GM21786 (cell line): ENCODE measurements around the gene CDHR2.

ENCODE experiments used
- ATAC-seq: cut with Tn5 transposase; IDR thresholded peaks from one replicate; pipeline ENCODE4 v1.9.1; 2021; ENCODE audit not compliant: unreplicated experiment

Gene CDHR2

DNA sequence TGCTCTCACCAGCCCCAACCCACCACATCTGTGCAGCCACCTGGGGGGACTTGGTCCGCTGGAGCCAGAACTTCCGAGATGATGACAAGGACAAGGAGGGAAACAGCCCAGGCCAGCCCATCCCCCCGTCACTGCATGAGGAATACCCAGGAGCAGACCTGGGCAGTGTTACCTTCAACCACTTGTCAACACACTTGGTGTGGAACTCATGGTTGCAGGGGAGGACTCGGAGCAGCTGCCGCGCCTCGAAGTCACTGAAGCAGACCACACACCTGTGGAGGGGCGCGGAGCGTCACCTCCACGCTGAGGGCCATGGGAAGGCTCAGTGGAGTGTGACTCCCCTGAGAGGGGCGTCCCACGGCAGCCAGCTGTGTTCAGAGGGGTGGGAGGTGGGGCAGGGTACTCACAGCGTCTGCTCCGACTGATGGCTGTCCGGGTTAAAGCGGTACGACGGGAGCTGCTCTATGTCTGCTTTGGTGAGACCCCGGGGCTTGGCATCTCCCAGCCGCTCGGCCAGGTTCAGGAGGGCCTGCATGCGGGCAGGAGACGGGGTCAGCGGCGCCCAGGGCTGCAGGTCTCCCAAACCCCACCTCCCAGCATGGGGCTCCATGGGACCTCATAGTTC, 19.9 kb upstream of the CDHR2 start:
- ATAC-seq: no peak

DNA sequence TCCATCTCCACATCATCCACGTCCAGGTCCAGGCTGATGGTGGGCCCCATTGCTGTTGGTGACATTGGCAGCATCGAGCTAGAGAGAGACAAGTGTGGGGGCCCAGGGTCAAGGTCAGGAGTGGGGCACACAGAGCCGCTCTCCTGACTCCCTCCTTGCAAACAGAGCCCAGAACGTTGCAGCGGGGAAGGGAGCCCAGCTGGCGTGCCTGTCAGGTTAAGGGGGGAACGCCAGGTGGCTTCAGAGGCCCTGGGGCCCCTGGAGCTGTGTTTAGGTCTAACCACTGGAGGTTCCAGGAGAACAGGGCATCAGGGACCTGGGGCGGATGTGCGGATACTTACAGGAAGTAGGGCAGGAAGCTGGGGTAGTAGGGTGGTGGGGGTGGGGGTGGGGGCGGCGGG, 19.4 kb upstream of the CDHR2 start:
- ATAC-seq: no peak

DNA sequence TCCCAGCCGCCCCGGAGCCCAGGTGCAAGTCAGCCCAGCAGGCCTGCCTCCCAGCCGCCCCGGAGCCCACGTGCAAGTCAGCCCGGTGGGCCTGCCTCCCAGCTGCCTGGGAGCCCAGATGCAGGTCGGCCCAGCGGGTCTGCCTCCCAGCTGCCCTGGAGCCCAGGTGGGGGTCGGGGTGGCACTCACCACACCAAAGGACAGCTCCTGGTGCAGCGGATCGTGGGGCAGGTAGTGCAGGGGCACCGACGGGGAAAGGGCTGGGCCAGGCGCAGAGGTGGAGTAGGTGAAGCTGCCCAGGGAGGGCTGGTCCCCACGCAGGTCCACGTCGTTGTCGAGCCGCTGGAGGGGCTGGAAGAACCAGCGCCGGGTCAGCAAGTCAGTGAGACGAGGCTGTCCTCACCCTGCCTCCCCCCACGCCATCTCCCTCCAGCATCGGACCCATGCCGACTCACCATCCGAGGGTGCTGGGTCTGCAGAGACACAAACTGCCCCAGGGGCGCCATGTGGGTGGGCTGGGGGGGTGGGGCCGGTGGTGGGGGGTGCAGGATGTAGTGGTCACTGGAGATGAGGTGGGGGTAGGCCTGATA, 18.7 kb upstream of the CDHR2 start:
- ATAC-seq: no peak

DNA sequence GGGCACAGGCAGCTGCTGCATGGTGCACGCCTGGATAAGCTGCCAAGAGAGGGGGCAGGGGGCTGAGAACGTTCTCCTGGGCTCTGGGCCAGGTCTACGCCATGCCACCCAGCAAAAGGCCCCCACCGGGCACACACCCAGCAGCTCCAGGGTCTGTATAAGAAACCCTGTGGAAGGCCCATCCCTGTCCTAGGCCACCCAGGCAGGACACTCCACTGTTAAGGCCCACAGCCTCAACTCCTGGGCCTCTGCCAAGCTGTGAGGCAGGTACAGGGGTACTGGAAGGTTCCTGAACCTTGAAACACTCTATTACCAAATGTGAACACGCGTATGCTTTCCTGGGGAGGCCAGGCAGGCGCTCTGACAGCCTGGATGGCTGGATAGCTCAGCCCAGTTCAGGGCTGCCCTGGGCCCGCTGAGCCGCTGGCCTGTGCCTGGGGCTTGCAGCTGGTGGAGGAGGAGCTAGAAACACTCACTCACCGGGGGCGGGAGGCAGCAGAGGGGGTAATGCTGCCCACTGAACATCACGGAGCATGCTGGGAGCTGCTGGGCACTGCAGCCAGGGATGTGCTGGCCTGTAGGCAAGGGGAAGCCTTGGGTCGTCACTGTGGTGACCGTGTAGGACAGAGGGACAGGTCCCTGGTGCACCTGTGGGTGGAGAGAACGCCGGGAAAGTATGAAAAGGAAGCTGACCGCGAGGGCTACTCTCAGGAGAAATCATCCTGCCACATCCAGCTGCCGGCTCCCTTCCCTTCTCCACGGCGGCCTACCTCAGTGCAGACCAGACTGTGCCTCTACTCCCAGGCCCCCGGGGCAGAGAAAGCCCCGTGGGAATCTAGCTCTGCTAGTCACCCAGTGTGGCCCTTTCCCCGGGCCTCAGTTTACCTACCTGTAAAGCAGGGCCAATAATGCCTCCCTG, 17.9 kb upstream of the CDHR2 start:
- ATAC-seq: no peak

DNA sequence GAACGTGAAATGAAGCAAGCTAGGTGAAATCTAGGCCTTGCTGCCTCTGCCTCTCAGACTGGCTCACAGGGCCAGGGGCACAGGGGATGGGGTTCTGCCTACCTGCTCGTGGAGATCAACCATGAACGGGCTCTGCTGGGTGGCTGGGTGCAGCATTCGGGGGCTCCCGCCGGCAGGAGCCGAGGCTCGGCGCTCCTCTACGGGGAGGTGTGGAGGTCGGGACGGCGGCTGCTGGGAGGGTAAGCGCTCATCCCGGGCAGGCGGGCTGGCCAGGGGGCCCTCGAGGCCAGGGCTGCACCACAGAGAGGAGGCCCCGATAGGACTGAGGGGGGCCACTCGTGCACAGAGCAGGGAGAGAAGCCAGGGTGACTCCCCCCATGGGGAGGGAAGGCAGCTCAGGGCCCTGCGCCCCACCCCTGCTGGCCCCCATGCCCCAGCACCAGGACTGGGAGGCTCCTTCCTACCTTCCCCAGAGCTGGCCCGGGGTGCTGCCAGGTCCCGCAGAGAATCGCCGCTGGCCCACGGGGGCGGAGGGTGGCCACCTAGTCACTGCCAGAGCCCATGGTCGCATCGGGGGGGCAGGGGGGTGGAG, 17.1 kb upstream of the CDHR2 start:
- no peak for ATAC-seq

DNA sequence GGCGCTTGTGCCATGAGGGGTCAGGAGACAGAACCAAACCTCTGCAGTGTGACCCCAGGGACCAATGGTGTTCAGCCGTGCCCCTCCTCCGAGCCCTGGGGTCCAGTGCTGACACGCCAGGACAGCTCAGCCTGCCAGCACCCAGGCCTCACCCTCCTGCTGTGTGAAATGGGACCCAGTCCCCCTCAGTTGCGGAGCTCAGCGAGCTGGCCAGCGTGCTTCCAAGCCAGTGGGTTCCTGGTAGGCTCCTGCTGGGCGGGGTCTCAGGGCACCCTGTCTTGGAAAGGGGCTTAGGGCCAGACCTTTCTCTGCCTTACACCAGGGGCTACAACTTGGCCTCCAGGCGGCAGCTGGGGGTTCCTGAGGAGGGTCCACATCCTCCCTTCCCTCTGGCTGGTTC, 16.3 kb upstream of the CDHR2 start:
- no peak for ATAC-seq

DNA sequence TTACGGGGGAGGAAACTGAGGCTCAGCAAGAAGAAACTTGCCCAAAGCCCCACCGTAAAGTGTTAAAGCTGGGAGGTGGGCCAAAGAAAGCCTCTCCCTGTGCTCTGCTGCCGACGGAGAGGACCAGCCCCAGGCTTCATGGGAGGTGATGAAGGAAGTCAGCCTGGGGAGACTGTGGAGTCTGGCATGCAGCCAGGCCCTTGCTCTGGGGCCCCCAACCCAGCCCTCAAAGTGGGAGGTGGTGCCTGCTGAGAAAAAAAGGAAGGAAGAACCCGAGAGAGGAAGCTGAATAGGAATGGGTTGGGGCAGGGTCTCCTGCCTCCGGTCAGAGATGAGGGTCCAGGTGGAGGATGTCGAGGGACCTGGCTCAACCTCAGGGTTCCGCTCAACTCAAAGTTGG, 15.8 kb upstream of the CDHR2 start:
- ATAC-seq: no peak

DNA sequence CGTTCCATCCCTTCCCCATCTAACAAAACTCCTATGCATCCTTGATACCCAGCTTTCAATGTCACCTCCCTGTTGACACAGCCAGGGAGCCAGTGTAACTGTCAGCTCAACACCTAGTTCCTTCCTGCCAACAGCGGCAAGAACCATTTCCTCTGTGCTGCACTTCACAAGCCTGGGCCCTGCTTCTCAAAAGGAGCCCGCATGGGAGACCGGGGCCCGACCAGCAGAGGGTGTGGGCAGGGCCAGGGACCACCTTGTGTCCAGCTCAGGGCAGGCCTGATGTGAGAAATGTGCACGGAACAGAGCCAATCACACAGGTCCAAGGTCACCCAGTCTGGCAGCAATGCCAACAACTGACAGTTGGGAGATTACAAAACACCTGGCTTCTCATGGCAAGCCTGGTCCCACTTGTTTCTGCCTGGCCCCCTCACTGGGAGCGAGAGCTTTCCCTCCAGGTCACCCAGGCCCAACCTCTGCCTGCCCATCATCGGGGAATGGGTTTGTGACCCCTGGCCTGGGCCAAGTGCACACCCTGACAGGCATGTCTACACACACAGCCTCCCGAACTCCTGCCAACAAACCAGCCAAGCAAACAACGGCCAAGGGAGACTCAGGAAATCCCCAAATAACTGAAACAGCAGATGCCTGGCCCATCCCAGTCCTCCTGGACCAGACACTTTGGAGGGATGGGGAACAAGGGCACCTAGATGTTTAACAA, 15.1 kb upstream of the CDHR2 start:
- no peak for ATAC-seq

DNA sequence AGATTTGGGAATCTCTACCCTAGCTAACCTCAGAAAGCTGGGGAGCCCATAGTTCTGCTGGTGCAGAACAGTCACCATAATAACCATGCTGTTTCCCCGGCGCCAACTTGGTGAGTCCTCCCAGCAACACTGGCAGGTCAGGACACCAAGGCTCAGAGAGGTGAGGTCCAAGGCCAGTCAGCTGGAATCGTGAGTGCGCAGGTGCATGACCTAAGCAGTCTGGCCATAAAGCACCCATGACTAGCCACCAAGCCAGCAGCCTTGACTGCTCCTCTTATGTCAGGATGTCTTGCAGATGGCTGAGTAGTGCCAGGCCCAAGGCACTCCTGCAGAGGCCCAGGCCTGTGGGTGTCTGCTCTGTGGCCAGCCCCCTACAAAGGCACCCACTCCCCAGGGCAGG, 14.5 kb upstream of the CDHR2 start:
- ATAC-seq: no peak

DNA sequence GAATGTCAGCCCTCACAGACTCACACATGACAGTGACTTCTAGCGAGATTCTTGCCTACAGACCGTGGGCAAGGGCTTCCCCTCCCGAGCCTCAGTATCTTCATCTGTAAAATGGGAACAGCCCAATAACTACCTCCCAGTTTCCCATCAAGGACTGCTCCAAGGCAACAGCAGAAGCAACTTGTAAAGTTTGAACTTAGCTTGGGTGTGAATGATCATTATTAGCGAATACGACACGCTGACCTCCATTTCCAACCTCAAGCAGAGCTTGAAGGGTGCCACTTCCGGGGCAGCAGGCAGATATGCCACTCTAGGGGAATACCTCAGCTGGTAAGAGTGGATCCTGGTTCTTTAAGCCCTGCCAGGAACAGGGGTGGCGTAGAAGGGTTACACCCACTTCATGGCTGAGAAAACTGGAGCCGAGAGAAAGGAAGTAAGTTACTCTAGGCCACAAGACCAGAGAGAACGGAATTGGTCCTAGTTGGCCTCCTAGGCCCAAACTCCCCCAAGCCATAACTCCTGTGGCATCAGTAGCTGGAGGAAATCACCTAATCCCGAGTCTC, 14.0 kb upstream of the CDHR2 start:
- no peak for ATAC-seq

DNA sequence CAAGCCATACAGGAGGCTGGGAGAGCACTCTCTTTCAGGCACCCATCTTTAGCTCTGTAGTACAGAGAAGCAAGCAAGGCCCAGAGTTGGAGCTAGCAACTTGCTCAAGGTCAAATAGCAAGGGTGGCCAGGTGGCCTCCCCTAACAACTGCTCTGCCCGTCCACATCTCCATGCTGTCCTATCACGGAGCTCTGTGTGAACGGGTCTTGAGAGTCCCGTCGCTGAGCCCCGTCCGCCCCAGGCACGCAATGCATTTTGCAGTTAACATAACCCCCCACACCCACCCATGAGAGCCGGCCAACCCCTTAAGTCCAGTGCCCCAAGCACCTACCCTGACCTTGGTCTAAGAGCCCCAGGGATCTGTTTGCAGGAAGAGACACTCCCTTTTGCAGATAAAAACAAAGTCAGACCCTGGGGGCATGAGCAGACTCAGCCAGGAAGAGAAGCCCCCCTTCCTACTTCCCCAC, 13.4 kb upstream of the CDHR2 start:
- no peak for ATAC-seq

DNA sequence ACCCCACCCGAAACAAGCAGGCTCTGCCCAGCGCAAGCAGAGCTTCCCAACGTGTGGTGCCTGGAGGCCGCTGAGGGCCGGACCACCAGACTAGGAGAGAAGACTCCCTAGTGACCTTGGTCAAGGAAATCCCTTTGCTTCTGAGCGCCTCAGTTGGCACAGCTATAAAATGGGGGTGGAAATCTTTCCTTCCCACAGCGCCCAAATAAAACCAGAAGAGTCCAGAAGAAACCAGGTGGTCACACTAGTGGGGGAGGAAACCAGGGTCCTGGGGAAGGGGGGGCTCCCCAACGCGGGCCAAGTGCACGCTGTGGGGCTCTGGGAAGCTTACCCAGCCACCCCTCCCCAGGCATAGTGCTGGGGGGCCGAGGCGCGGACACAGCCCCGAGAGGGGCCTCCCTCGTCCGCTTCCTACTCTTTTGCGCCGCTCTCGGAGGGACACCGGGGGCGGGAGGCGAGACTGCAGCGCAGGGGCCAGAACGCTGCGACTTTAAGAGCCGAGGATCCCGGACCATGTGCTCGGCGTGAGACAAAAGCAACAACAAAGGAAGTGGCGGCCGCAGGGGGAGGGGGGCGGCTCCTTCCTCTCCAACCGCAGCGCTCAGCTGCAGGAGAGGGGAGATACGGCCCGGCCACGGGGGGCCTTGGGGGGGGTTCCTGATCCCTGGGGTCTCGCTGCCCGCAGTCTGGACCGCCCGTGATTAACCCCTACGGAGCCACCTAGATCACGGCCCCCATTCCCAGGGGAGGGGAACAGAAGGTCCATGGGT, 12.8 kb upstream of the CDHR2 start:
- ATAC-seq: peak; percentile 21

DNA sequence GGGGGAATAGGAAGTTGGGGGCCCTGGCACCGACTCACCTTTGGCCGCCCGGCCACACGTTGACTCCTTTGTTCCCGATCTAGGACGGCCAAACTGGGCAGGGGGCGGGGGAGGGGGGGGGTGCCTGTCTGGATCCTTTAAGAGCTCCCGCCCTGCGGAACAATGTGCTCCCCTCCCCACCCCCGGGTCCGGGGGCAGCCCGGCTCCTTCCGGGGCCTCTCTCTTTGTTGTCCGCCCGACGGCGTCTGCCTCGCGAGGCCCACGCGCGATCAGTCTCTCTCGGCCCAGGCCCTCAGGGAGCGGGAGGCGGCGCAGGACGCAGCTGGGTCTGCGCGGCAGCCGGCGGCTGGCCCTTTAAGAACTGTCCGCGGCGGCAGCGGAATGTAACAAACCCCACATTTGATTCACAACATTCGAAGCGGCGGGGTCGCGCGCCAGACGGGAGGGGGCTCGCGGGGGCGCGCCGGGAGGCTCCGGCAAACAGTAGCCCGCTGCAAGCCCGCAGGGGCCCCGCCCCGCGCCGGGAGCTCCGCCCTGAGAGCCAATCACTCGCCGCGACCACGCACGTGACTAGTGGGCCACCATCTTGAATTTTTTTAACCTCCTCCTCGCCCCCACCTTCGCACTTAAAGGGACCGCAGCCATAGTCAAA, 12.1 kb upstream of the CDHR2 start, which contains the start of gene RNF44:
Gene RNF44, minus strand, starts transcription at position 501 of the 652 bp plus-strand sequence. CDS start 4,930 bp downstream, outside the sequence.
- peak; percentile 43 for ATAC-seq

DNA sequence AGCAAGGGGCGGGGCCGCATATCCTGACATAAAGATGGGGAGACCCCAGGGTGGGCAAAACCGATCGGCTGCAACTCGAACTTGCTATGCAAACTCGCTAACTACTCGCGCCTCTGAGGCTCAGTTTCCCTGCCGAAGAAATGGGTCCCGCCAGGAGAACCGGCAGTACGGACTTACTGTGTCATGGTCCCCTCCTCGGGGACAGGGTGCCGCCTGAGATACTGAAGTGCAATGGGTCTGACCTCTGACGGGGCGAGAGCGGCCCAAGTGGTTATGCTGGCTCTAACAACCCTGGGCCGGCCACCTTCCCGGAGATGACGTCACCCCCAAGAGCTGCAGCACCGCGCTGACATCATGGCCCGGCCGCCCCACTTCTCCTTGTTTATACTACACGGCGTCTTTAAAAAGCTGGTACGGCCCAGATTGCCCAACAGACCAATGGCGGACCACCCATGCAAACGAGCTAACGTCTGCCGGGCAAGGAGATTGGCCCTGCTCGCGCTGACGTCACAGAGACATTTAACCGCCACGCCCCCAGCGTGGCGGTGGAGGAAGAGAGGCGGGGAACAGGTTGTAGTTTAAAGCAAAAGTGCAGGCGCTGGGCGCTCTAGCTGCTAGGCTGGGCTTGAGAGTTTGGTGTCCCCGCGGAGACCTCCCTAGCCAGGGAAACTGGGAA, 11.4 kb upstream of the CDHR2 start:
- ATAC-seq: peak; percentile 64

DNA sequence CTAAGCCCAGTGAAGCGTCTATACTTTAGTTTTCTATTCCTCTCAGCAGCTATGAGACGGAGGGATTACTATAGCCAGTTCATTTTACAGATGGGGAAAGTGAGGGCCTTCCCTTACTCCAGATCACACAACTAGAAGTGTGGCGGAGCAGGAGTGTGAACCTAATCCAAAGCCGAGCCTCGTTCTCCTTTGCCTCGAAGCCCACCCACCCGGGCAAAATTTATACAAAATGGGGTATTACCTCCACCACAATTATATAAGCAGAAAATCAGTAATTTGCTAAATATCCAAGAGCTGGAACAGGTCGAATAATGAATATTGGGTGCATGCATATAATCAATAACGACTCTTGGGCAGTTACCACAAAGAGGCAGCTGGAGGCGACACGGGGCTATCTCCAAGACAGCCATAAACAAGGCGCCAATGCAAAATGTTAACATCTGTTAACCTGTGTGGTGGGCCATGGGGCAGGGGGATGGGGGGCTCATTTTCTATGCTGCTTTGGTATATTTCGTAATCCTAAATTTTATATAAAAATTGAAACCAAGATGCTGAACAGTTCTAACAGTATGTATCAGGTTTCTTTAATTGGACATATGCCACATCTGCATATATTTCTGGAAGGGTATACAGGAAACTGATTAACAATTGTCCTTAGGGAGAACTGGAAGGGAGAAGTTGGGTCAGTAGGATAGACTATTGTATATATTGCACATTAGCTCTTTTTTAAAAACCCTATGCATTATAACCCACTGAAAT, 10.7 kb upstream of the CDHR2 start:
- no peak for ATAC-seq

DNA sequence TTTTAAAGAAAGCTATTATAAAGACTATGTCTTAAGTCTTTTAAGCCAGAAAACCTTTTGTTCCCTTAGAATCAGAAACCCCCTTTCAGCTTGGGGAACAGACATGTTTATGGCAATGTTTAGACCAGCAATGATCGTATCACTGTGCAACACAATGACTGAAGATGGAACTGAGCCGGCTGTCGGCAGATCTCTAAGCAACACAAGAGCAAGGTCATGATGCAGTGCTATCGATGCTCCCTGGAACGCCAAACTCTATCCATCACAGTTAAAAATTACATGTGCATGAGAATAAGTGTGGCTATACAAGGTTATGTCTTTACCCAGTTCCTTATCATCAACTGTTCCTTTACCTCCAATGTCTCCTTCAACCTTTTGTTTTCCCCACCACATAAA, 10.2 kb upstream of the CDHR2 start:
- no peak for ATAC-seq

DNA sequence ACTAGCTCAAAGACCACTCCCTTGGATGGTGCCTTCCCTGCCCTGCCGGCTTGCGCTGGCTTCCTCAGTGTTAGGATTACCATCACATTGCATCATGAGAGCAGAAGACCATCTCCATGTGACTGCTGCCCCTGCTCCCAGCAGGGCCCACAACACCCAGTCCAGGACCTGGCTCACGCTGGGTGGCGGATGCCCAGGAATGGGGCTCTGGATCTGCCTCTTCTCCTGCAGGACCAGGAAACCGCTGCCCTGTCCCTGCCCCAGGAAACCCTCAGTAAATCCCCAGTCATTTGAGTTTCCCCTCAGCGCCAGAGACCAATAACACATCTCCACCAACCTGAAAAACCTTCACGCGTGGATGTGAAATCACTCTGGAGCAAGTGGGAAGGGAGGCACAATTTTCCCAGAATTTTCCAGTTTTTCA, 8.7 kb upstream of the CDHR2 start:
- no peak for ATAC-seq

DNA sequence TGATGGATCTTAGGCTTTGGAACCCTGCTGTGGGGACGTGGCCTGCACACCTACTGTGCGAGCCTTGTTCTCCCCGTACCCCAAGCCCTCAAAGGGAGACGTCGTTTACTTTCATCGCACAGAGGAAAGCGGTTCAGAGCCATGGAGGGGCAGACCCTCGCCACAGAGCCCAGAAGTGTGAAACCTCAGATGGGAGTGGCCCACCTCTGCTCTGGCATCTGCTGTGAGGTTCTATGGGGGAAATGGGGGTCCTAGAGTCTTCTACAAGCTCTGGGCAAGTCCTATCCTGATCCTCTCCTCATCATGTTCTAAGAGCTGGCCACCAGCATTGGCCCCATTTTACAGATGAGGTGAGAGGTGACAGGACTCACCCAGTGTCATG, 8.2 kb upstream of the CDHR2 start:
- no peak for ATAC-seq
